MM.1S (cell line): ENCODE measurements around the gene GPD1L.

ENCODE experiments used
- DNase-seq: peaks from one replicate; pipeline ENCODE4 v3.0.0-alpha.2; 2015
- H2AFZ ChIP-seq: fragments of 300-600 bp; sonication (generic); 2 replicates; pipeline ENCODE4 v1.6.0; 2016; ENCODE audit warnings: antibody characterized with exemption, low read length
- H3F3A ChIP-seq: fragments of 300-600 bp; sonication (generic); 2 replicates; pipeline ENCODE4 v1.6.1; 2016; ENCODE audit warnings: mild to moderate bottlenecking, antibody characterized with exemption, low read length, moderate library complexity, mixed read lengths; ENCODE audit not compliant: insufficient read depth
- H3K27ac ChIP-seq: fragments of 300-600 bp; sonication (generic); 2 replicates; pipeline ENCODE4 v1.5.1; 2016; ENCODE audit warnings: mild to moderate bottlenecking, low read length
- H3K27me3 ChIP-seq: fragments of 300-600 bp; sonication (generic); replicated peaks from 2 replicates; pipeline ENCODE4 v1.6.0; 2016; ENCODE audit warnings: low read length; ENCODE audit not compliant: insufficient read depth
- H3K36me3 ChIP-seq: fragments of 300-600 bp; sonication (generic); replicated peaks from 2 replicates; pipeline ENCODE4 v1.6.1; 2016; ENCODE audit warnings: mild to moderate bottlenecking, low read length, mixed read lengths; ENCODE audit not compliant: insufficient read depth
- H3K4me1 ChIP-seq: fragments of 300-600 bp; sonication (generic); 2 replicates; pipeline ENCODE4 v1.6.1; 2016; ENCODE audit warnings: low read length, mixed read lengths
- H3K4me2 ChIP-seq: fragments of 300-600 bp; sonication (generic); 2 replicates; pipeline ENCODE4 v1.6.0; 2016; ENCODE audit warnings: low read depth, low read length
- H3K4me3 ChIP-seq: fragments of 300-600 bp; sonication (generic); 2 replicates; pipeline ENCODE4 v1.5.1; 2016; ENCODE audit warnings: low read length, mixed read lengths
- H3K79me2 ChIP-seq: fragments of 300-600 bp; sonication (generic); 2 replicates; pipeline ENCODE4 v1.6.1; 2016; ENCODE audit warnings: mixed run types, low read length, mixed read lengths
- H3K9ac ChIP-seq: fragments of 300-600 bp; sonication (generic); 2 replicates; pipeline ENCODE4 v1.6.1; 2016; ENCODE audit warnings: low read length, mixed read lengths
- H3K9me2 ChIP-seq: fragments of 300-600 bp; sonication (generic); replicated peaks from 2 replicates; pipeline ENCODE4 v1.6.1; 2016; ENCODE audit warnings: mild to moderate bottlenecking, low read length, mixed read lengths; ENCODE audit not compliant: insufficient read depth
- H3K9me3 ChIP-seq: fragments of 300-600 bp; sonication (generic); replicated peaks from 2 replicates; pipeline ENCODE4 v1.6.1; 2016; ENCODE audit warnings: mild to moderate bottlenecking, low read length, mixed read lengths; ENCODE audit not compliant: insufficient read depth
- H4K20me1 ChIP-seq: fragments of 300-600 bp; sonication (generic); 2 replicates; pipeline ENCODE4 v1.6.1; 2016; ENCODE audit warnings: mild to moderate bottlenecking, low read length, moderate library complexity, mixed read lengths; ENCODE audit not compliant: insufficient read depth
- EZH2 ChIP-seq: fragments of 300-600 bp; sonication (generic); optimal IDR thresholded peaks from 2 replicates; pipeline ENCODE3; 2017; ENCODE audit warnings: low read depth, mild to moderate bottlenecking, antibody characterized with exemption, low read length, mixed read lengths
- EZH2phosphoT487 ChIP-seq: fragments of 300-600 bp; sonication (generic); IDR thresholded peaks from 2 replicates; pipeline ENCODE4 v1.6.1; 2018; ENCODE audit warnings: antibody characterized with exemption, low read length
- TF ChIP-seq, protein P1 (sequence below): fragments of 300-600 bp; sonication (generic); IDR thresholded peaks from 2 replicates; pipeline ENCODE4 v1.5.1; 2016; ENCODE audit warnings: antibody characterized with exemption, low read length, mixed read lengths

Gene GPD1L

DNA sequence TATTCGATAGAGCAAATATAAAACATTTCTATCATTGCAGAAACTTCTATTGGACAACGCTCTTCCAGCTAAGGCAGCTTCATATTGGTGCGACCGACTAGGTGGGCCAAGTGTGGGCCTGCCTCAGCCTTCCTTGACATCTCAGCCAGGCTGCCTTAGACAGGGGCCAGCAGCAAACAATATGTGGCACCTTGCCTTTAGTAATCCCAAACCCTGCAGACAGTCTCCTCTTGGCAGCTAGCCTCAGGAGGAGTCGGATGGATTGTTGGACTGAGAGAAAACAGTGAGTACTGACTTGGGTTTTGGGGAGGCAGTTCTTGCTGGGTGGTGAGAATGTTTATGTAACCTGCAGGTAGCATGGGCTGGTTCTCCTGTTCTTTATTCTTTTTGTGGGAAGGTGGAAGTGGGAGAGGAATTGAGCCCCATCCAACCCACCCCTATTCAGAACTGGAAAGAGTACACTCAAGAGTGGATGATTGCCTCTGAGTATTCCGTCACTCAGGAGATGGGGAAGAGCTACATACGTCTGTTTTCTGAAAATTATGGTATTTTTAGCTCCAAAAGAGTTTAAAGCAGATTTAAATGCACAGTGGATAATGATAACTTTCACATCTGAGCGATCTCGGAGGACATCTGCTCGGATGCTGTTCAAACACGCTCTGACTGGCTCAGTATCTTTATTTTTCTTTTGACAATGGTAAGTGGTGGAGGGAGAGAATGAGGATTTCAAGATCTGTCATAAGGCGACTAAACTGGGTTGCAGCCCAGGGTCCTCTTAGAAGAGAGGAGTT lies 47.2 kb downstream of the GPD1L start:
- no peak for DNase-seq
- Histone ChIP-seq H3K9me2 (no peaks in the 10 kb centered on the region), H3F3A (no peaks in the 10 kb centered on the region), H3K9me3 (no peaks in the 10 kb centered on the region), H4K20me1 (no peaks in the 10 kb centered on the region), H3K27ac (no peak overlapping the region), H3K79me2 (no peaks in the 10 kb centered on the region), H3K36me3 (no peaks in the 10 kb centered on the region), H3K4me3 (no peak overlapping the region), H3K4me1 (no peaks in the 10 kb centered on the region), H3K4me2 (no peak overlapping the region), H2AFZ (no peak overlapping the region), H3K9ac (no peak overlapping the region), H3K27me3 (no peaks in the 10 kb centered on the region)
- TF ChIP-seq EZH2phosphoT487 (no peak), EZH2 (no peak)
- TF ChIP-seq, protein P1, sequence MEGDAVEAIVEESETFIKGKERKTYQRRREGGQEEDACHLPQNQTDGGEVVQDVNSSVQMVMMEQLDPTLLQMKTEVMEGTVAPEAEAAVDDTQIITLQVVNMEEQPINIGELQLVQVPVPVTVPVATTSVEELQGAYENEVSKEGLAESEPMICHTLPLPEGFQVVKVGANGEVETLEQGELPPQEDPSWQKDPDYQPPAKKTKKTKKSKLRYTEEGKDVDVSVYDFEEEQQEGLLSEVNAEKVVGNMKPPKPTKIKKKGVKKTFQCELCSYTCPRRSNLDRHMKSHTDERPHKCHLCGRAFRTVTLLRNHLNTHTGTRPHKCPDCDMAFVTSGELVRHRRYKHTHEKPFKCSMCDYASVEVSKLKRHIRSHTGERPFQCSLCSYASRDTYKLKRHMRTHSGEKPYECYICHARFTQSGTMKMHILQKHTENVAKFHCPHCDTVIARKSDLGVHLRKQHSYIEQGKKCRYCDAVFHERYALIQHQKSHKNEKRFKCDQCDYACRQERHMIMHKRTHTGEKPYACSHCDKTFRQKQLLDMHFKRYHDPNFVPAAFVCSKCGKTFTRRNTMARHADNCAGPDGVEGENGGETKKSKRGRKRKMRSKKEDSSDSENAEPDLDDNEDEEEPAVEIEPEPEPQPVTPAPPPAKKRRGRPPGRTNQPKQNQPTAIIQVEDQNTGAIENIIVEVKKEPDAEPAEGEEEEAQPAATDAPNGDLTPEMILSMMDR, result no peak

DNA sequence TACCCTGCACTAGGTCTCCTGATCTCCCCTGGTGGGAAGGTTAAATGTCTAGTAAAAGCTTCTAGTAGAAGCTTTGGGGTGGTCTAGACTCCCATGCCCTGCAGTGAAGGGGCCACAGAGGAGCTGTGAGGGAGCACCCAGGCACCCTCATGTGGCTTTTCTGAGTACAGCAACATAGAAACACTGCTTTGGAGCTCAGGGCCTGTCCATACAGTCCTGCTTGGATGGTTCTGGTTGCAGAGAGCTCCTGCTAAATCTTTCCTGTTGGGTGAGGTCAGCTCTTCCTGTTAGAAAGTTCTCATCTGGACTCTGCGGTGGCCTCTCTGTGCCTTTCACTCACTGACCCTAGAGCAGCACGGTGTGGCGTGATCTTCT lies 47.8 kb downstream of the GPD1L start:
- no peaks in the 10 kb centered on the region for H3K9me2 ChIP-seq
- H3K9ac ChIP-seq, result no peak overlapping the region
- no peaks in the 10 kb centered on the region for H3K27me3 ChIP-seq
- H4K20me1 ChIP-seq, result no peaks in the 10 kb centered on the region
- no peak overlapping the region for H3K27ac ChIP-seq
- no peaks in the 10 kb centered on the region for H3K36me3 ChIP-seq
- H3K4me3 ChIP-seq, result no peak overlapping the region
- TF ChIP-seq, protein P1, result no peak
- TF ChIP-seq EZH2, result no peak
- TF ChIP-seq EZH2phosphoT487, result no peak
- DNase-seq, result no peak
- H3K9me3 ChIP-seq, result no peaks in the 10 kb centered on the region
- H3F3A ChIP-seq, result no peaks in the 10 kb centered on the region
- H3K79me2 ChIP-seq, result no peaks in the 10 kb centered on the region
- H3K4me1 ChIP-seq, result no peaks in the 10 kb centered on the region
- no peak overlapping the region for H3K4me2 ChIP-seq
- no peak overlapping the region for H2AFZ ChIP-seq

DNA sequence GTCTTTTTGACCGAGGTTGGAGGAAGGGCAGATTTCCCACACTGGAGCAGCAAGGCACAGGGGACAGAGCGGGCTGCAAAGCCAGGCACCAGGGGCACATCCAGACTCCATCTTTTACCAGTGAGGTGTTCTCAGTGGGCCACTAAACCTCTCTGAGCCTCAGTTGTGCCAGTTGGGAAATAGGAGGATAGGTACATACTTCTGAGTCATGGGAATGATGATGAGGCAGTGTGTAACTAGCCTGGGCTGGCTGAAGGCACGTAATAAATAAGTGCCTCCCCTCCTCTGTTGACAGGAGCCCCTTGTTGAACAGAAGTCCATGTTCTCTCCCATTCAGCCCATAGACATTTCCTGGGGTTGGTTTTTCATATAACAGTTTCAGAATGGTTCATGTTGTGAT lies 48.7 kb downstream of the GPD1L start:
- H3K27ac ChIP-seq, result no peak overlapping the region
- H3K9me3 ChIP-seq, result no peaks in the 10 kb centered on the region
- TF ChIP-seq, protein P1, result no peak
- TF ChIP-seq EZH2 (no peak), EZH2phosphoT487 (no peak)
- H3K4me1 ChIP-seq, result no peaks in the 10 kb centered on the region
- no peaks in the 10 kb centered on the region for H3K27me3 ChIP-seq
- no peak overlapping the region for H3K4me3 ChIP-seq
- H2AFZ ChIP-seq, result no peak overlapping the region
- no peaks in the 10 kb centered on the region for H3F3A ChIP-seq
- H3K36me3 ChIP-seq, result no peaks in the 10 kb centered on the region
- DNase-seq, result no peak
- no peak overlapping the region for H3K4me2 ChIP-seq
- no peaks in the 10 kb centered on the region for H4K20me1 ChIP-seq
- H3K9me2 ChIP-seq, result no peaks in the 10 kb centered on the region
- H3K79me2 ChIP-seq, result no peaks in the 10 kb centered on the region
- no peak overlapping the region for H3K9ac ChIP-seq
